GM19455 (cell line): Measurements from ENCODE around the gene SNCAIP.

ENCODE experiments used
- ATAC-seq: cut with Tn5 transposase; IDR thresholded peaks from one replicate; pipeline ENCODE4 v1.9.1; 2021; ENCODE audit not compliant: unreplicated experiment

Gene SNCAIP

GRCh38 chr5:122492675-122493074, 180.6 kb downstream of the SNCAIP start:
- no peak for ATAC-seq

- ATAC-seq, result no peak
Observed at GRCh38 chr5:122493091-122494021, 181.3 kb downstream of the SNCAIP start.

- ATAC-seq, result no peak
Observed at GRCh38 chr5:122494109-122494508, 182.1 kb downstream of the SNCAIP start.

- ATAC-seq, result no peak
Observed at GRCh38 chr5:122498163-122498562, 186.1 kb downstream of the SNCAIP start.

GRCh38 chr5:122499585-122499984, 187.5 kb downstream of the SNCAIP start:
- no peak for ATAC-seq

GRCh38 chr5:122500245-122501088, 188.4 kb downstream of the SNCAIP start:
- no peak for ATAC-seq

- no peak for ATAC-seq
Observed at GRCh38 chr5:122501089-122501435, 189.0 kb downstream of the SNCAIP start.

GRCh38 chr5:122507045-122507444, 195.0 kb downstream of the SNCAIP start:
- no peak for ATAC-seq

- ATAC-seq, result no peak
Observed at GRCh38 chr5:122507581-122507980, 195.5 kb downstream of the SNCAIP start.

GRCh38 chr5:122508623-122509022, 196.6 kb downstream of the SNCAIP start:
- no peak for ATAC-seq
